Esophagus muscularis mucosa (tissue), 4 donors: ENCODE measurements around the gene MAML3. TPM values are rescaled to one million over a fixed set of nuclear protein-coding genes. Genes with fewer than 3 reads are reported as not detected.

Source experiments
- DNase-seq: peaks from one replicate; pipeline ENCODE4 v3.0.0-alpha.2; 2017; ENCODE audit errors: extremely low spot score
- H3K27ac ChIP-seq, 4 donors: fragments of 200-600 bp; sonication (generic); replicated peaks in 1 of 4; 1 replicate in 3 of 4; 2 replicates in 1 of 4; pipeline ENCODE4 v1.5.1; 2016 to 2019; ENCODE audit warnings: mild to moderate bottlenecking in 1 of 4
- H3K27me3 ChIP-seq, 4 donors: fragments of 200-600 bp; sonication (generic); one replicate each; pipeline versions ENCODE4 v1.5.1 to v1.6.0; 2016 to 2019
- H3K36me3 ChIP-seq, 4 donors: fragments of 200-600 bp; sonication (generic); one replicate each; pipeline ENCODE4 v1.5.1; 2016 to 2019
- H3K4me1 ChIP-seq, 4 donors: fragments of 200-600 bp; sonication (generic); one replicate each; pipeline ENCODE4 v1.5.1; 2016 to 2019
- H3K4me3 ChIP-seq, 4 donors: fragments of 200-600 bp; sonication (generic); 1 replicate in 2 of 4; 2 replicates in 2 of 4; pipeline ENCODE4 v1.5.1; 2016 to 2019; ENCODE audit warnings: mild to moderate bottlenecking in 4 of 4, moderate library complexity in 1 of 4
- H3K9me3 ChIP-seq, 4 donors: fragments of 200-600 bp; sonication (generic); 1 replicate in 3 of 4; 2 replicates in 1 of 4; pipeline ENCODE4 v1.5.1; 2016 to 2019
- CTCF ChIP-seq, 3 experiments: fragments of 200-600 bp in 2 of 3; fragments of 450-650 bp in 1 of 3; sonication (generic) in 2 of 3; IDR thresholded peaks; one replicate each; pipeline ENCODE4 v1.5.1; 2017 to 2019; ENCODE audit warnings: antibody characterized with exemption in 3 of 3, mild to moderate bottlenecking in 2 of 3, moderate library complexity in 1 of 3
- EP300 ChIP-seq: sonication (generic); formaldehyde crosslinking; IDR thresholded peaks from one replicate; pipeline ENCODE4 v1.6.1; 2017; ENCODE audit warnings: antibody characterized with exemption
- POLR2A ChIP-seq: fragments of 450-650 bp; IDR thresholded peaks from one replicate; pipeline ENCODE4 v1.6.1; 2017; ENCODE audit warnings: antibody characterized with exemption, moderate library complexity, mild to moderate bottlenecking, low read depth
- POLR2AphosphoS5 ChIP-seq, 2 donors: sonication (generic); formaldehyde crosslinking; IDR thresholded peaks; one replicate each; pipeline ENCODE4 v1.6.1; 2017; ENCODE audit warnings: antibody characterized with exemption in 2 of 2
- WGBS: methylation state at CpG from one replicate; pipeline ENCODE4 v1.1.5; 2018; 5-methylcytosine and 5-hydroxymethylcytosine counted together
- intact Hi-C: fragments of 100-400 bp; cut with DNase I; formaldehyde crosslinking; loops from one replicate; pipeline ENCODE4 v1.15.1; 2023
- total RNA-seq, 4 donors: library from RNA; depleted of rRNA; stranded (reverse); fragments of >200 nt; gene quantifications; one replicate each; pipeline versions ENCODE4 v1.1.0 to v1.2.1, GENCODE V29; 2016

Gene MAML3
- total RNA-seq, 4 donors from 2014 or later = 5.0 to 8.7 (median 7.1) TPM

- intact Hi-C loops = loop anchor here (10.0 kb wide), 1 partner anchor 265 kb away; the partner anchor contains the start of gene MAML3
- Histone ChIP-seq H3K4me3 (no peak overlapping the region), H3K36me3 (peaks cover 0 to 11% (median 3%) of the 10 kb centered on the region in 4 donors), H3K27ac (no peak overlapping the region), H3K9me3 (no peaks in the 10 kb centered on the region), H3K27me3 (no peaks in the 10 kb centered on the region), H3K4me1 (peaks cover 4 to 33% (median 30%) of the 10 kb centered on the region in 4 donors)
- 97% methylated on average over 2 of the region's 6 CpGs for WGBS
- TF ChIP-seq POLR2AphosphoS5 (IDR thresholded peaks at IDR 0.05) = no peak
- TF ChIP-seq POLR2A = no peak
- no peak for TF ChIP-seq CTCF (IDR thresholded peaks at IDR 0.05)
- no peak for TF ChIP-seq EP300
- DNase-seq = no peak
Observed at GRCh38 chr4:139889901-139890300, 264.1 kb downstream of the MAML3 start.

GRCh38 chr4:139889264-139889663 lies 264.7 kb downstream of the MAML3 start:
- H3K27me3 ChIP-seq = no peaks in the 10 kb centered on the region
- H3K4me3 ChIP-seq = no peak overlapping the region
- 86% methylated on average over 8 of the region's 8 CpGs for WGBS
- H3K27ac ChIP-seq = no peak overlapping the region
- intact Hi-C loops = loop anchor here (10.0 kb wide), 1 partner anchor 266 kb away; the partner anchor contains the start of gene MAML3
- TF ChIP-seq POLR2A = no peak
- TF ChIP-seq EP300 = no peak
- TF ChIP-seq POLR2AphosphoS5 (IDR thresholded peaks at IDR 0.05) = no peak
- TF ChIP-seq CTCF (IDR thresholded peaks at IDR 0.05) = no peak
- peaks cover 4 to 35% (median 32%) of the 10 kb centered on the region in 4 donors for H3K4me1 ChIP-seq
- peaks cover 0 to 11% (median 3%) of the 10 kb centered on the region in 4 donors for H3K36me3 ChIP-seq
- DNase-seq = no peak
- no peaks in the 10 kb centered on the region for H3K9me3 ChIP-seq

DNA sequence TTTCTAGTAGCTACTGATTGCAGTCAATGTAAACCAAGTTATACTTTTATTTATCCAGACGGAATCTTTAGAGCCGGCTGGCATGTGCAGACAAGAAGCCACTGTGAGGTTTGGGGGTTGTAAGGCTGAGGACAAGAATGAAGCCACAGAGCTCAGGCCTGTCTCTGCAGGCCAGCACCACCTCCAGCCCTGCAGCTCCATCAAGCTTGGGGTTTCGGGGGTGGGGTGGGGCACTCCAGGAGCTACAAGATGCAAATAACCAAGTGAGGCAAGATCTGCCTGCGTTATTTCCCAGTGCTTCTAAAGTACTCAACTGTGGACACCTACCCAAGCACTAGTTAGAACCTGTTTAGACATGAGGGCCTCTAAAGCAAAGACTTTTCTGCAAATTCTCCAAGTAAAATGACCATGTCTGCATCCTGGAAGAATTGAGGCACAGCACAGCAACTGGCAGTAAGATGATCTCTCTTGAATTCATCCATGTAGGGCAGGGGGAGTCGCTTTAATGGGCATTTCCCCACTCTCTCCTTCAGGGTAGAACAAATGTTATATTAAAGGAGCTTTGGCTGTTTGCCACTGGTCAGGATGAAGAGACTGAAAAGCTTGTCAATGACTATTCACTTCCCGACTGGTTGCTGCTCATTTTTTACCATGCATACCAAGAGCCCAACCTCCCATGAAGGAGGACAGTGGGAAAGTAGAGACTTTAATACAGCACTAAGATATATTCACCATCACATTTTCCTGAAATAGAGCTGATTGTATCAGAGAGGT lies 265.8 kb downstream of the MAML3 start:
- Histone ChIP-seq H3K9me3 (peaks cover 0 to under 1% (median 0%) of the 10 kb centered on the region in 4 donors), H3K4me3 (no peak overlapping the region), H3K27ac (peak overlapping the region; percentile 64 to 68 (median 66)), H3K4me1 (peaks cover 4 to 35% (median 32%) of the 10 kb centered on the region in 4 donors), H3K36me3 (peaks cover 0 to 11% (median 3%) of the 10 kb centered on the region in 4 donors), H3K27me3 (no peaks in the 10 kb centered on the region)
- 70% methylated on average over 5 of the region's 6 CpGs for WGBS
- no peak for TF ChIP-seq POLR2AphosphoS5 (IDR thresholded peaks at IDR 0.05)
- TF ChIP-seq POLR2A = no peak
- TF ChIP-seq CTCF (IDR thresholded peaks at IDR 0.05) = no peak
- no peak for TF ChIP-seq EP300
- DNase-seq = peak; percentile 84
- intact Hi-C loops = loop anchor here (10.0 kb wide), 1 partner anchor 267 kb away; the partner anchor contains the start of gene MAML3

DNA sequence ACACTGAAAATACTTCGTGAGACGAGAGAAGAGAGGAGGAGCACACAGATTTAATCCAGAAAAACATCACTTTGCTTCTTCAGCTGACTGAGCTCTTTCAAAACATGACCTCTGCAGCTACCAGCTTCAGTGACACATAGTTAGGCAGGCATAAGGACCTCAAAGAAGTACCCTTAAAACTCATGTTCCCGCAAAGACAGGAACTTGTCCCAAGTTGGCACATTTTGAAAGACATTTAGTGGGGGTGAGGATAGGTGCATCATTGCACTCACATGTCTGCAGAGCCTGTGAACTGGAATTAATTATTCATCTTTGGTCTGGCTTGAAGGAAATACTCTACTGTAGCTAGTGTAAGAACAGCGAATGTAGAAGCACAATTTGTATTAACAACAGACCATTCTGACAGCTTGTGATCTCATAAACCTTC lies 266.6 kb downstream of the MAML3 start:
- Histone ChIP-seq H3K36me3 (peaks cover 0 to 11% (median 3%) of the 10 kb centered on the region in 4 donors), H3K4me3 (peak overlapping the region; percentile 27 to 41 (median 40)), H3K27ac (peak overlapping the region; percentile 64 to 68 (median 66)), H3K9me3 (peaks cover 0 to 3% (median 0%) of the 10 kb centered on the region in 4 donors), H3K4me1 (peaks cover 4 to 35% (median 32%) of the 10 kb centered on the region in 4 donors), H3K27me3 (no peaks in the 10 kb centered on the region)
- peak; percentile 31 to 40 for TF ChIP-seq POLR2AphosphoS5 (IDR thresholded peaks at IDR 0.05)
- no peak for TF ChIP-seq CTCF (IDR thresholded peaks at IDR 0.05)
- intact Hi-C loops = loop anchor here (10.0 kb wide), 1 partner anchor 267 kb away; the partner anchor contains the start of gene MAML3
- DNase-seq = peak; percentile 80
- WGBS = 33% methylated on average over 4 of the region's 4 CpGs
